HG03460 (cell line): ENCODE data around the gene DNAJC13.
"Not testable (repeated sequence)": the region's sequence is repeated elsewhere in the genome, so short reads cannot be mapped to it uniquely, and the experiment has no call there.

ENCODE experiments used
- ATAC-seq: cut with Tn5 transposase; IDR thresholded peaks from one replicate; pipeline ENCODE4 v1.9.1; 2021; ENCODE audit not compliant: unreplicated experiment

The DNAJC13 gene, protein sequence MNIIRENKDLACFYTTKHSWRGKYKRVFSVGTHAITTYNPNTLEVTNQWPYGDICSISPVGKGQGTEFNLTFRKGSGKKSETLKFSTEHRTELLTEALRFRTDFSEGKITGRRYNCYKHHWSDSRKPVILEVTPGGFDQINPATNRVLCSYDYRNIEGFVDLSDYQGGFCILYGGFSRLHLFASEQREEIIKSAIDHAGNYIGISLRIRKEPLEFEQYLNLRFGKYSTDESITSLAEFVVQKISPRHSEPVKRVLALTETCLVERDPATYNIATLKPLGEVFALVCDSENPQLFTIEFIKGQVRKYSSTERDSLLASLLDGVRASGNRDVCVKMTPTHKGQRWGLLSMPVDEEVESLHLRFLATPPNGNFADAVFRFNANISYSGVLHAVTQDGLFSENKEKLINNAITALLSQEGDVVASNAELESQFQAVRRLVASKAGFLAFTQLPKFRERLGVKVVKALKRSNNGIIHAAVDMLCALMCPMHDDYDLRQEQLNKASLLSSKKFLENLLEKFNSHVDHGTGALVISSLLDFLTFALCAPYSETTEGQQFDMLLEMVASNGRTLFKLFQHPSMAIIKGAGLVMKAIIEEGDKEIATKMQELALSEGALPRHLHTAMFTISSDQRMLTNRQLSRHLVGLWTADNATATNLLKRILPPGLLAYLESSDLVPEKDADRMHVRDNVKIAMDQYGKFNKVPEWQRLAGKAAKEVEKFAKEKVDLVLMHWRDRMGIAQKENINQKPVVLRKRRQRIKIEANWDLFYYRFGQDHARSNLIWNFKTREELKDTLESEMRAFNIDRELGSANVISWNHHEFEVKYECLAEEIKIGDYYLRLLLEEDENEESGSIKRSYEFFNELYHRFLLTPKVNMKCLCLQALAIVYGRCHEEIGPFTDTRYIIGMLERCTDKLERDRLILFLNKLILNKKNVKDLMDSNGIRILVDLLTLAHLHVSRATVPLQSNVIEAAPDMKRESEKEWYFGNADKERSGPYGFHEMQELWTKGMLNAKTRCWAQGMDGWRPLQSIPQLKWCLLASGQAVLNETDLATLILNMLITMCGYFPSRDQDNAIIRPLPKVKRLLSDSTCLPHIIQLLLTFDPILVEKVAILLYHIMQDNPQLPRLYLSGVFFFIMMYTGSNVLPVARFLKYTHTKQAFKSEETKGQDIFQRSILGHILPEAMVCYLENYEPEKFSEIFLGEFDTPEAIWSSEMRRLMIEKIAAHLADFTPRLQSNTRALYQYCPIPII (N-terminal part only)

GRCh38 chr3:132416807-132417694 is at the start of gene DNAJC13:
Gene DNAJC13, plus strand, starts transcription at chr3:132417502. Its CDS starts 17,049 bp downstream, at chr3:132434551.
- ATAC-seq = peak; percentile 90

GRCh38 chr3:132368515-132368914 is 48.8 kb upstream of the DNAJC13 start:
- no peak for ATAC-seq

DNA sequence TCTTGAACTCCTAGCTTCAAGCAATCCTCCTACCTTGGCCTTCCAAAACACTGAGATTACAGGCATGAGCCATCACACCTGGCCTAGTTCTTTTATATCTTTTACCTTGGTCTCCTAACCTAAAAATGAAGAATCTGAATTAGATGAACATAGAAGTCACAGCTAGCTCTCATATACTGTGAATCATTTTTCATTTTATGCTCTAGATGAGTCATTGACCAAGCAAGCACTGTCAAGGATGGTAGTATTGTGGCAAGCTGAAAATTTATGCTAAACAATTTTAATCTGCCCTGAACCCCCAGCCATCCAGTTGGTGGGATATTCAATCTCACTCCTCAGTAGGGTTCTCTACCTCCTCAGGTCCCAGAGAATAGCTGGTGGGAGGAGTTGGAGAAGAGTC is 48.3 kb upstream of the DNAJC13 start:
- no peak for ATAC-seq

DNA sequence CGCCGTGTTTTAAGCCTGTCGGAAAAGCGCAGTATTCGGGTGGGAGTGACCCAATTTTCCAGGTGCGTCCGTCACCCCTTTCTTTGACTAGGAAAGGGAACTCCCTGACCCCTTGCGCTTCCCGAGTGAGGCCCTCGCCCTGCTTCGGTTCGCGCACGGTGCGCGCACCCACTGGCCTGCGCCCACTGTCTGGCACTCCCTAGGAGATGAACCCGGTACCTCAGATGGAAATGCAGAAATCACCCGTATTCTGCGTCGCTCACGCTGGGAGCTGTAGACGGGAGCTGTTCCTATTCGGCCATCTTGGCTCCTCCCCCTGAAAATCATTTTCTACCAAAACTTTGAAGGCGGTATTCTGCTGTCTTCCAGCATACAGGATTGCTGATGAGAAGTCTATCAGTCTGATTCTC is 40.4 kb upstream of the DNAJC13 start:
- ATAC-seq = not testable (repeated sequence)

DNA sequence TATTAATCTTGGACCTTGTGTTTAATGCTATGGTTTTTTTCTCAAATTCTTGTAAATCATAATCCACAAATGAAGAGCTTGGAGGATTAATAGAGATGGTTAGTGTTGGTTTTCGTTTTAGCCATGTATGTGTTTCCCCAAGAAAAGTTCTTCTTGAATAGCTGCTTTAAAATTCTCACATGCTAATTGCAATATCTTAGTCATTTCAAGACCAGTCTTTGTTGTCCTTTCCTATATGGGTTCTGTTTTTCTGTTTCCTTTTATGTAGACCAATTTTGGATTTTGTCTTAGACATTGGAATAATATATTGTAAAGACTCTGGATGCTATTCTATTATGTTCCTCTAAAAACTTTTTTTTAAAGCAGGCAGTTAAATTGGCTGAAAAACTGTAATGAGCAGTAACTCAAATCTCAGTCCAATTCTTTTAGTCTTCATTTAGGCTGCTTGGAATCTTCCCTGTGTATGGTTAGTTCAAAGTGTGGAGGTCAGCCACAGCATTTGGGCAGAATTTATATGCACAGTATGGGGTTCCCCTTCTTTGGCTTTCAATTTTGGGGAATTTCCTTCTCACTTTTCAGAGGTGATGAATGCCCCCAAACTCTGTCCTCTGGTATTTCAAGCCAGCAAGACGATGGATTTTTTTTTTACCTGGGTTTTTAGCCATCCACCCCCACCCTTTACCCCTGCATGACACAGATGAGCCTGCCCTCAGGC is 39.1 kb upstream of the DNAJC13 start:
- no peak for ATAC-seq

- no peak for ATAC-seq
Measured at GRCh38 chr3:132378846-132379245, 38.5 kb upstream of the DNAJC13 start.

GRCh38 chr3:132380920-132381319 is 36.4 kb upstream of the DNAJC13 start:
- ATAC-seq = no peak

GRCh38 chr3:132381348-132381944 is 35.9 kb upstream of the DNAJC13 start:
- no peak for ATAC-seq

GRCh38 chr3:132382267-132382666 is 35.0 kb upstream of the DNAJC13 start:
- ATAC-seq = no peak

DNA sequence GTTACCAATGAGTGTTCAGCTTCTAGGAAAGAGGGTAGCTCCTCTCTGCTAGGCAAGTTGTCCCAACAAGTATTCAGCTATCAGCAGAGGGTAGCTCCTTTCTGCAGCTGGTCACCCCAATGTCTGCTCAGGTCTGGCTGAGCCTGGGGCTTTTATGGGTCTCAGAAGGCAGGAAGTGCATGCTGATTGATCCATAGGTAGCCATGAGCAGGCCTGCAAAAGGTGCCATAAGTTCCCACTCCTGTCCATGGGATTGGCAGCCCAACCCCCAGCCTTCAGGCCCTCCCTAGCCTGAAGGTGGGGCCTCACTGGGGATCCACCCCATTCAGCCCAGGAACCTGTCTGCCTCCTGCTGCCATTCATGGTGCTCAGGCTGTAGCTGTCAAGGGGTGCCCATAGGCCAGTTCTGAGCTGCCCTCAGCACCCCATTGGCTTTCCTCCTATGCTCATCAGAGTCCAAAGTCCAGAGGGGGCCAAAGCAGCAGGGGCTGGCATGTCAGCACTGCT is 34.6 kb upstream of the DNAJC13 start:
- no peak for ATAC-seq

- no peak for ATAC-seq
Measured at GRCh38 chr3:132386259-132386658, 31.0 kb upstream of the DNAJC13 start.

DNA sequence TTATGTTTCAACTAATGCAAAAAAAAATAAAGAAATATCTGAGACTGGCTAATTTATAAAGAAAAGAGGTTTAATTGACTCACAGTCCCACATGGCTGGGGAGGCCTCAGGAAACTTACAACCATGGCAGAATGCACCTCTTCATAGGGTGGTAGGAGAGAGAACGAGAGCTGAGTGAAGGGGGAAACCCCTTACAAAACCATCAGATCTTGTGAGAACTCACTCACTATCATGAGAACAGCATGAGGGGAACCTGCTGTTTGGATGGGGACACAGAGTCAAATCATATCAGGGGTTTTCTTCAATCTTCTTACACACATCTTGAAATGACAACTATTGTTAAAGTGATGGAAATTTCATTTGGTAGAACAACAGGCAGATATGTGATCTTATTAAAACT is 24.6 kb upstream of the DNAJC13 start:
- not testable (repeated sequence) for ATAC-seq

GRCh38 chr3:132394320-132394719 is 23.0 kb upstream of the DNAJC13 start:
- ATAC-seq = no peak

DNA sequence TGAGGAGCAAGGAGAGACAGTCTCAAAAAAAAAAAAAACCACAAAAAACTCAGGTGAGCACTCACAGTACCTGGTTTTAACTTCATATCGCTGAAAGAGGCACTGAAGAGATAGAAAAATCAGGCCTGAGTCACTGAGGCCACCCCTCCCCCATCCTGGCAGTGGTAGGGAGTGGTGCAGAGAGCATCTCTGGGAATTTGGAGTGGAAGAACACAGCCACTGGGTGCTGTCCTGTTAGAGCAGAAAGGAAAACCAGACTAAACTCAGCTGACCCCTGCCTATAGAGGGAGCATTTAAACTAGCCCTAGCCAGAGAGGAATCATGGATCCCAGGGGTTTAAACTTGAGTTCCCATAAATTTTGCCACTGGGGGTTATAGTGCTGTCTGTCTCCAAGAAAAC is 22.2 kb upstream of the DNAJC13 start:
- ATAC-seq = no peak

- ATAC-seq = no peak
Measured at GRCh38 chr3:132396255-132396654, 21.0 kb upstream of the DNAJC13 start.

DNA sequence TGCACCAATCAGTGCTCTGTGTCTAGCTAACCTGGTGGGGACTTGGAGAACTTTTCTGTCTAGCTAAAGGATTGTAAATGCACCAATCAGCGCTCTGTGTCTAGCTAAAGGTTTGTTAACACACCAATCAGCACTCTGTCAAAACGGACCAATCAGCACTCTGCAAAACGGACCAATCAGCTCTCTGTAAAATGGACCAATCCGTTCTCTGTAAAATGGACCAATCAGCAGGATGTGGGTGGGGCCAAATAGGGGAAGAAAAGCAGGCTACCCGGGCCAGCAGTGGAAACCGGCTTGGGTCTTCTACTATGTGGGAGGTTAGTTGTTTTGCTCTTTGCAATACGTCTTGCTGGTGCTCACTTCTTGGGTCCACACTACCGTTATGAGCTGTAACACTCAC is 20.5 kb upstream of the DNAJC13 start:
- ATAC-seq = not testable (repeated sequence)

DNA sequence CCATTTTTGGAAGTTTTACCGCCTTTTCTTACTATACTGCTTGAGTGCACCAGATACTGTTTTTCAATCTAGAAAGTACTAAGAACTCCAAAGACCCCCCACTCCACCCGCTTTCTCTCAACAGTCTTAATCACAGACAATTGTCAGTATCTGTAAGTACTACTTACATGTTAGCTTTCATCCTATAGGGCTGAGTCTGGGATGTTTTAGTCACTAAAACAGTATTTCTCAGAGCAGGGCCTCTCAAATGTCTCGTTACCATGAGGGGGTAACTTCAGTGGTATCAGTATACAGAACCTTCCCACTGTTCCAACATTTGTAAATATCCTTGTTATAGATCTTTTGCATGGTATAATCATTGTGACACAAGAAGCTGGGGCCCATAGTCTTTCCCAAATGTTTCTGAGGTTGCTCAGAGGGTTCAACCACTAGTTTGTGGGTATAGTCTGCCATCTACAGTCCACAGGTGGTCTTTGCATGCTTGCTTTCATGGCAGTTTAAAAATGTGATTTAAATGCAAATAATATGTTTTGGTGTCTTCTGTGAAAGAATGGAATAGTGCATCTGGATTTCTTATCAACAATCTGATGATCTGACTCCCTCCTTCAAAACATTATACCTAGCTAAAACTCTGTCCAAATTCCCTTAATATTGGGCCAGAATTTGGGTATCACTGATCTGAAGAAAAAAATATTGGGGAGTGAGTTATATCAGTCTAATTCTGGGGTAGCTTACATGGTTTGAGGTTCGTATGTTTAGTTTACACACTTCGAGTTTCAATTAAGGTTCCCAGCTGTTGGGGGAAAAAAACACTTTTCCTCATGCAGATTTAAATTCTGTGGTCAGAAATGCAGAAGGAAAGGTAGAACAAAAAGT is 18.0 kb upstream of the DNAJC13 start:
- ATAC-seq = no peak

DNA sequence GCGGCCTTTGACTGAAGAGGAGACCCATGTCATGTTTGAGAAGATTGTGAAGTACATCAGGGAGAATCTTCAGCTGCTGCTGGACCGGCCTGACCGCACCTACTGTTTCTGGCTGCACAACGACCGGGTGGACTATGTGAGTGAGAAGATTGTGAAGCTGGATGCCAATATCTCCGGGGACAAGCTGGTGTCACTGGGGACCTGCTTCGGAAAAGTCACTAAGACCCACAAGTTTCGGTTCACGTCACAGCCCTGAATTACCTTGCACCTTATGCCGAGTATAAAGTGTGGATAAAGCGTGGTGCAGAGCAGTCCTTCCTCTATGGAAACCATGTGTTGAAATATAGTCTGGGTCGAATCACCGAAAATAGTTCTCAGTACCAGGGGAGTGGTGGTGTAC is 16.0 kb upstream of the DNAJC13 start:
- no peak for ATAC-seq
